HG02885 (cell line): Measurements from ENCODE around the gene FHL3.

Experiments
- ATAC-seq: cut with Tn5 transposase; IDR thresholded peaks from one replicate; pipeline ENCODE4 v1.9.1; 2021; ENCODE audit warnings: mild to moderate bottlenecking; ENCODE audit not compliant: unreplicated experiment, poor library complexity

The FHL3 gene

GRCh38 chr1:37948166-37948565 is 57.1 kb downstream of the FHL3 start:
- ATAC-seq, result no peak

GRCh38 chr1:37947364-37947763 is 58.0 kb downstream of the FHL3 start:
- ATAC-seq, result no peak
